ENCODE measurements around the gene CCND1. TPM values are rescaled to one million over a fixed set of nuclear protein-coding genes. Genes with fewer than 3 reads are reported as not detected.

CCND1 gene
- total RNA-seq, 1 experiment from 2014 or later: 2,517 TPM

GRCh38 chr11:69663326-69663725, 22.4 kb downstream of the CCND1 start:
- no peaks in the 10 kb centered on the region for H3K9me3 ChIP-seq (ENCODE audit: low read depth, low read length, poor library complexity, severe bottlenecking)
- DNase-seq (ENCODE audit: low spot score): no peak
- POLR2A ChIA-PET (ENCODE audit: low non-redundant PET): no interaction called here
- peak overlapping the region; percentile 41 for H3K27ac ChIP-seq (ENCODE audit: low read depth, low read length, poor library complexity, severe bottlenecking)
- intact Hi-C loops (cut with micrococcal nuclease; ENCODE audit: unreplicated experiment): no loop called here
- TF ChIP-seq EZH2 (IDR thresholded peaks at IDR 0.05; ENCODE audit: borderline replicate concordance, low read depth, low read length, poor library complexity, severe bottlenecking) (no peak), CTCF (conservative IDR thresholded peaks at IDR 0.05; ENCODE audit: low read depth, low read length) (no peak)
- no peaks in the 10 kb centered on the region for H3K27me3 ChIP-seq (replicated peaks; ENCODE audit: insufficient read depth, low read depth, low read length, poor library complexity)
- CTCF ChIA-PET: interaction anchor here (1.4 kb wide), 1 partner anchor 562 kb away, joined by 4 read pairs; no protein-coding TSS in a partner anchor
- peaks cover 15% of the 10 kb centered on the region for H3K36me3 ChIP-seq (ENCODE audit: insufficient read depth, low read length, poor library complexity, severe bottlenecking)
- BruUV-seq (replicated peaks): no TSS peak
- peaks cover 9% of the 10 kb centered on the region for H3K4me1 ChIP-seq (ENCODE audit: insufficient read depth, low read length, poor library complexity, severe bottlenecking)
- H3K4me3 ChIP-seq (ENCODE audit: low read depth, low read length, poor library complexity, severe bottlenecking): no peak overlapping the region

- TF ChIP-seq EZH2 (IDR thresholded peaks at IDR 0.05; ENCODE audit: borderline replicate concordance, low read depth, low read length, poor library complexity, severe bottlenecking) (no peak), CTCF (conservative IDR thresholded peaks at IDR 0.05; ENCODE audit: low read depth, low read length) (no peak)
- no peak for DNase-seq (ENCODE audit: low spot score)
- H3K4me3 ChIP-seq (ENCODE audit: low read depth, low read length, poor library complexity, severe bottlenecking): no peak overlapping the region
- H3K9me3 ChIP-seq (ENCODE audit: low read depth, low read length, poor library complexity, severe bottlenecking): no peaks in the 10 kb centered on the region
- H3K36me3 ChIP-seq (ENCODE audit: insufficient read depth, low read length, poor library complexity, severe bottlenecking): peaks cover 15% of the 10 kb centered on the region
- H3K27me3 ChIP-seq (replicated peaks; ENCODE audit: insufficient read depth, low read depth, low read length, poor library complexity): no peaks in the 10 kb centered on the region
- ChIA-PET CTCF (interaction anchor here (1.4 kb wide), 1 partner anchor 563 kb away, joined by 4 read pairs; no protein-coding TSS in a partner anchor), POLR2A (ENCODE audit: low non-redundant PET) (no interaction called here)
- peak overlapping the region; percentile 41 for H3K27ac ChIP-seq (ENCODE audit: low read depth, low read length, poor library complexity, severe bottlenecking)
- BruUV-seq (replicated peaks): no TSS peak
- intact Hi-C loops (cut with micrococcal nuclease; ENCODE audit: unreplicated experiment): no loop called here
- peaks cover 16% of the 10 kb centered on the region for H3K4me1 ChIP-seq (ENCODE audit: insufficient read depth, low read length, poor library complexity, severe bottlenecking)
Measured at GRCh38 chr11:69664103-69664775, 23.3 kb downstream of the CCND1 start.

GRCh38 chr11:69664901-69665300, 23.9 kb downstream of the CCND1 start:
- Histone ChIP-seq H3K27ac (ENCODE audit: low read depth, low read length, poor library complexity, severe bottlenecking) (no peak overlapping the region), H3K4me1 (ENCODE audit: insufficient read depth, low read length, poor library complexity, severe bottlenecking) (peaks cover 23% of the 10 kb centered on the region), H3K4me3 (ENCODE audit: low read depth, low read length, poor library complexity, severe bottlenecking) (no peak overlapping the region), H3K27me3 (replicated peaks; ENCODE audit: insufficient read depth, low read depth, low read length, poor library complexity) (no peaks in the 10 kb centered on the region), H3K36me3 (ENCODE audit: insufficient read depth, low read length, poor library complexity, severe bottlenecking) (peaks cover 15% of the 10 kb centered on the region), H3K9me3 (ENCODE audit: low read depth, low read length, poor library complexity, severe bottlenecking) (no peaks in the 10 kb centered on the region)
- intact Hi-C loops (cut with micrococcal nuclease; ENCODE audit: unreplicated experiment): no loop called here
- no peak for DNase-seq (ENCODE audit: low spot score)
- no peak for TF ChIP-seq CTCF (conservative IDR thresholded peaks at IDR 0.05; ENCODE audit: low read depth, low read length)
- no peak for TF ChIP-seq EZH2 (IDR thresholded peaks at IDR 0.05; ENCODE audit: borderline replicate concordance, low read depth, low read length, poor library complexity, severe bottlenecking)
- ChIA-PET POLR2A (ENCODE audit: low non-redundant PET) (no interaction called here), CTCF (interaction anchor here (1.4 kb wide), 1 partner anchor 563 kb away, joined by 4 read pairs; no protein-coding TSS in a partner anchor)
- BruUV-seq (replicated peaks): no TSS peak

Measured in A673 (cell line).